Sciatic nerve (tissue), 2 donors: ENCODE measurements around the gene NAP1L2. TPM values are rescaled to one million over a fixed set of nuclear protein-coding genes. Genes with fewer than 3 reads are reported as not detected.
"Not testable (repeated sequence)": the region's sequence is repeated elsewhere in the genome, so short reads cannot be mapped to it uniquely, and the experiment has no call there.

Source experiments
- ATAC-seq: fragments of 200-7000 bp; cut with Tn5 transposase; one replicate; pipeline ENCODE4 v1.9.1; 2020; ENCODE audit warnings: mild to moderate bottlenecking, moderate library complexity
- DNase-seq: peaks from one replicate; pipeline ENCODE4 v3.0.0-alpha.2; 2020; ENCODE audit warnings: low spot score
- intact Hi-C: fragments of 100-400 bp; cut with DNase I; formaldehyde crosslinking; loops from one replicate; pipeline ENCODE4 v1.14.2; 2022
- total RNA-seq: library from RNA; stranded (reverse); fragmentation: NEBNext Ultra II Directional; extraction: Animal tissue kit (Norgen Biotek cat#: 25700); gene quantifications from one replicate; pipeline ENCODE4 v1.2.1, GENCODE V29; 2021
- donor health status: DM: no; HTN: no; CAD: no.
- donor health status: DM: no; HTN: no; CAD: no.

NAP1L2 gene
- 7.9 TPM for total RNA-seq

- intact Hi-C loops, result no loop called here
- peak; percentile 58 for DNase-seq
- ATAC-seq, result peak; percentile 96
Measured at GRCh38 chrX:73214426-73215094, at the start of gene NAP1L2. Gene NAP1L2, minus strand, starts transcription at chrX:73214851. Its CDS starts 359 bp downstream, at chrX:73214492.

GRCh38 chrX:73262991-73263390 is 48.3 kb upstream of the NAP1L2 start:
- no peak for DNase-seq
- intact Hi-C loops, result no loop called here

DNA sequence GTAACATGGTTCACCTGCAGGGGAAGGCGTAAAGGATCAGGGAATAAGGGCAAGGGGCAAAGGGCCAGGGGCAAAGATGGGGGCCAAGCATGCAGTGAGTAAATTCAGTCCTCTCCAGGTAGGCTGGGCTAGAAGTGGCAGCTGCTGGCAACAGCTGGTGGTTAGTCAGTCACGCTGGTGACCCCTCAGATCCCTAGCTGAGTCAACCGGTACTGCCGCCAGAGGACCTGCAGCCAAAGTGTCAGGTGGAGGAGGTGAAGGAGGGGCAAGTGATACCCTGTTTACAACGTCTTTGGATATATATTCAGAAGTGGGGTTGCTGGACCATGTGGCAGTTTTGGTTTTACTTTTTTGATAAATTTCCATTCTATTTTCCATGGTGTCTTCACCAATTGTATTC is 24.6 kb upstream of the NAP1L2 start:
- DNase-seq (no peak), ATAC-seq (no peak)

More at GRCh38 chrX:73262991-73263390, 48.3 kb upstream of the NAP1L2 start:
- no peak for ATAC-seq

DNA sequence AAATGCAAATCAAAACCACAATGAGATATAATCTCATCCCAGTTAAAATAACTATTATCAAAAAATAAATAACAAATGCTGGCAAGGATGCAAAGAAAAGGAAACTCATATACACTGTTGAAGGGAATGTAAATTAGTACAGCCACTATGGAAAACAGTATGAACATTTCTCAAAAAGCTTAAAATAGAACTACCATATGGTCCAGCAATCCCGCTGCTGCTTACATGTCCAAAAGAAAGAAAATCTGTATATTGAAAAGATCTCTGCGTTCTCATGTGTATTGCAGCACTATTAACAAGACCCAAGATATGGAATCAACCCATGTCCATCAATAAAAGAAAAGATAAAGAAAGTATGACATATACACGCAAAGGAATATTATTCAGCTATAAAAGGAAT is 3.0 kb upstream of the NAP1L2 start:
- ATAC-seq (no peak), DNase-seq (no peak)
- intact Hi-C loops, result no loop called here

More for the DNA sequence above, 24.6 kb upstream of the NAP1L2 start:
- intact Hi-C loops, result no loop called here

GRCh38 chrX:73215246-73215645 is 595 bp upstream of the NAP1L2 start:
- ATAC-seq (no peak), DNase-seq (no peak)
- intact Hi-C loops, result no loop called here

DNA sequence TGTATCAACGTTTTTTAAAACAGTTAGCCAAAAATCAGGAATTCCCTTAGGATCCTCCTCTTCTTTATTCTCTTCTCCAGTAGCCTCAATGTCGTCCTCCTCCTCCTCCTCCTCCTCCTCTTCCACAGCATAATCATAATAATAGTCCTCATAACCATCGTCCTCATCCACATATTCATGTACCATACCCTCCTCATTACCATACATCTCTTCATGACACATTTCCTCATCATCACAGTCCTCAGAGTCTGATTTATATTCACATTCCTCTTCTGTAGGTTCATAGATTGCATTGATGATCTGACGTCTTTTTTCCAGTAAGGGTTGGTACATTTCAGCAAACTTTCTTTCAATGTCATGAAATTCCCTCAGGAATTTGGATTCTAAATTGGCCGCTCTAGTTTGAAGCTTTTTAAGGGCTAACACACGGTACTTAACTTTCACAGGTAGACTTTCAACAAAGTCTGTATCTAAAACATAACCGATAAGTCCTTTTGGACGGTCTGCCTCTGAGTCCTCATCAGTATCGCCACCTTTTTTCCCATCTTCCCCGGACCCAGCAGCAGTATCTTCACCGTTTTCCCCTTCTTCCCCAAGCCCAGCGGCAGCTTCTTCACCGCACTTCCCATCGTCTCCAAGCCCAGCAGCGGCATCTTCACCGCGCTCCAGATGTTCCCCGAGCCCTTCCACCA is 771 bp downstream of the NAP1L2 start:
- intact Hi-C loops, result no loop called here
- DNase-seq (no peak), ATAC-seq (peak; percentile 64)

GRCh38 chrX:73206366-73206765 is 8.3 kb downstream of the NAP1L2 start:
- DNase-seq (no peak), ATAC-seq (no peak)
- intact Hi-C loops, result no loop called here

- ATAC-seq, result no peak
- intact Hi-C loops, result no loop called here
- DNase-seq, result no peak
Measured at GRCh38 chrX:73182502-73183114, 32.0 kb downstream of the NAP1L2 start.

- ATAC-seq, intact Hi-C loops, DNase-seq: not testable (repeated sequence)
Measured at GRCh38 chrX:73168945-73169344, 45.7 kb downstream of the NAP1L2 start.

Other genes with a start within 250 kb of the NAP1L2 start
- not detected for gene PABPC1L2B, start 211.9 kb downstream of the NAP1L2 start, total RNA-seq
- not detected for gene PABPC1L2A, start 135.3 kb downstream of the NAP1L2 start, total RNA-seq
- gene CDX4, start 232.2 kb upstream of the NAP1L2 start, total RNA-seq, result not detected